ENCODE results near the gene ZSCAN12. TPM values are rescaled to one million over a fixed set of nuclear protein-coding genes. Genes with fewer than 3 reads are reported as not detected.
A peak's percentile ranks its signal among the peaks of the same experiment; 100 is the strongest.

The ZSCAN12 gene
- total and polyA plus RNA-seq, 2 of the 13 experiments (the other 11 are each of a cell fraction or from before 2014, with no cell fraction given), result 2.8 to 8.9 TPM

DNA sequence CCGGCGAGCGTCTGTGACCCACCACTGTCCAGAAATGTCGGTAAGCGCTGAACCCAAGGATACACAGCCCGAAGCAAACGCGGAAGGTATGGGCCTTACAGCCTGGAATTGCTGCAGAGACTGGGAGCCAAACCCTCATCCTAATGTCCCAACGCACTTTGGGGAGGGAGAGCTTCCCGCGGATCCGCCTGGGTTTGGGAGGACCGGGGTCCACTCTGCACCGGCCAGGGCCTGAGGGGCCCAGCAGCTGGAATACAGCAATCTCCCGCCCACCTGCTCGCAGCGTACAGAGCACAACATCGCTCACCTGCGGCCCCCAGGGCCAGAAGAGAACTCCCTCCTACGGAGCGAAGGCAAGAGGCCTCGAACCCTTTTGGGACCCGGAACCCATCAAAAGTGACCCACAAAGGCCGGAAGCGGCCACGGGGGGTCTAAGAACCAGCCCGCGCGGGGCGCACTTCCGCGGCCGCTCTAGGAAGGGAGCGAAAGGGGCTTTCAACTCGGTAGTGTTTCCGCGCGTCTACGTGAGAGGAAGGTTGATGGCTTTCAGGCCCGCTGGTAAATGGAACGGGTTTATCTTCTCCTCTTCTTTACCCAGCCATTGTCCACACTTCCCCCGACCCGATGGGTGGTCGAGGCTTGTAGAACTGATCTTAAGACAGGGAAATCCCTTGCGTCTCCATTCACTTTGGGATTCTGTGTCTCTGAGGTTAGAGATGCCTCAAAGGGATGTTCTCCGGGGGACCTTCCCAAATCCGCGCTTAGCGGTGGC, at the start of gene ZSCAN12 (continued):
- TF ChIP-seq ARID3A (IDR thresholded peaks at IDR 0.05; ENCODE audit: low read depth, low read length), result 0 out of 2 replicates have a peak, but pooled peaks have one; percentile 9
- peak; percentile 72 for TF ChIP-seq ZNF263 (CRISPR knock-in tag; IDR thresholded peaks at IDR 0.05)
- TF ChIP-seq PHF8 (CRISPR knock-in tag; IDR thresholded peaks at IDR 0.05), result peak; percentile 99
- no peak for TF ChIP-seq ZNF530 (CRISPR knock-in tag; IDR thresholded peaks at IDR 0.05; ENCODE audit: low read depth)
- TF ChIP-seq SATB2 (CRISPR knock-in tag; IDR thresholded peaks at IDR 0.05), result peak; percentile 32; the same call in 1 of the 2 replicates
- peak; percentile 96; the same call in 1 of the 2 replicates for TF ChIP-seq WIZ (CRISPR knock-in tag; IDR thresholded peaks at IDR 0.05)
- TF ChIP-seq ZNF878 (CRISPR knock-in tag; IDR thresholded peaks at IDR 0.05), result peak; percentile 98
- TF ChIP-seq ZNF552 (CRISPR knock-in tag; IDR thresholded peaks at IDR 0.05; ENCODE audit: borderline replicate concordance), result peak; percentile 92; the same call in 1 of the 2 replicates
- TF ChIP-seq ZNF3 (CRISPR knock-in tag; IDR thresholded peaks at IDR 0.05), result no peak
- TF ChIP-seq ZNF543 (CRISPR knock-in tag; IDR thresholded peaks at IDR 0.05), result peak; percentile 90; the same call in 1 of the 2 replicates
- no peak; the same call in 1 of the 2 replicates for TF ChIP-seq GATA4 (IDR thresholded peaks at IDR 0.05; ENCODE audit: borderline replicate concordance, low read depth)
- TF ChIP-seq NFE2L1 (CRISPR knock-in tag; IDR thresholded peaks at IDR 0.05; ENCODE audit: borderline replicate concordance), result no peak
- TF ChIP-seq NPAS2 (CRISPR knock-in tag; IDR thresholded peaks at IDR 0.05; ENCODE audit: borderline replicate concordance), result 0 out of 2 replicates have a peak, but pooled peaks have one; percentile 63
- peak; percentile 90 for TF ChIP-seq KDM4B (CRISPR knock-in tag; IDR thresholded peaks at IDR 0.05)
- TF ChIP-seq HNRNPUL1 (IDR thresholded peaks at IDR 0.05; ENCODE audit: low read depth, low read length), result no peak
- TF ChIP-seq CBFB (CRISPR knock-in tag; IDR thresholded peaks at IDR 0.05), result peak; percentile 92
- no peak for TF ChIP-seq CREBL2 (CRISPR knock-in tag; IDR thresholded peaks at IDR 0.05; ENCODE audit: borderline replicate concordance)
- TF ChIP-seq ELF3 (CRISPR knock-in tag; IDR thresholded peaks at IDR 0.05), result peak; percentile 90
- TF ChIP-seq ATAD3A (CRISPR knock-in tag; IDR thresholded peaks at IDR 0.05), result no peak
- no peak for TF ChIP-seq HHEX (CRISPR knock-in tag; IDR thresholded peaks at IDR 0.05)
- peak; percentile 36; the same call in 1 of the 2 replicates for TF ChIP-seq NFYB (CRISPR knock-in tag; IDR thresholded peaks at IDR 0.05)
- TF ChIP-seq AHR (CRISPR knock-in tag; IDR thresholded peaks at IDR 0.05), result 0 out of 2 replicates have a peak, but pooled peaks have one; percentile 55
- TF ChIP-seq ZFP37 (CRISPR knock-in tag; IDR thresholded peaks at IDR 0.05; ENCODE audit: borderline replicate concordance), result no peak
- peak; percentile 96 for TF ChIP-seq KDM3A (CRISPR knock-in tag; IDR thresholded peaks at IDR 0.05; ENCODE audit: low read depth)
- peak; percentile 96 for TF ChIP-seq CCDC6 (CRISPR knock-in tag; IDR thresholded peaks at IDR 0.05)
- no peak for TF ChIP-seq ZFP82 (CRISPR knock-in tag; IDR thresholded peaks at IDR 0.05; ENCODE audit: borderline replicate concordance)
- TF ChIP-seq LCORL (IDR thresholded peaks at IDR 0.05), result peak; percentile 47
- TF ChIP-seq LCORL (CRISPR knock-in tag; IDR thresholded peaks at IDR 0.05), result peak; percentile 97
- peak; percentile 75 for TF ChIP-seq NR2F6 (IDR thresholded peaks at IDR 0.05)
- peak; percentile 76 for TF ChIP-seq NR2F6 (CRISPR knock-in tag; IDR thresholded peaks at IDR 0.05)
- TF ChIP-seq ZNF431 (CRISPR knock-in tag; IDR thresholded peaks at IDR 0.05; ENCODE audit: borderline replicate concordance, low read depth), result peak; percentile 86; the same call in 1 of the 2 replicates
- TF ChIP-seq ZFYVE20 (CRISPR knock-in tag; IDR thresholded peaks at IDR 0.05; ENCODE audit: borderline replicate concordance, low read depth), result no peak; the same call in 1 of the 2 replicates

Data from HepG2 (cell line).